ENCODE results near the gene CYBA.
A peak's percentile ranks its signal among the peaks of the same experiment; 100 is the strongest.

Gene CYBA

GRCh38 chr16:88650749-88651275 lies at the start of gene CYBA:
TSS of gene CYBA (minus strand) at chr16:88651053. CDS start at chr16:88651013, 40 bp downstream.
- peak; percentile 94 for DNase-seq (ENCODE audit: low spot score)

- no peak for DNase-seq (ENCODE audit: low spot score)
Observed at GRCh38 chr16:88700322-88700635, 49.4 kb upstream of the CYBA start.

GRCh38 chr16:88699180-88699579 lies 48.3 kb upstream of the CYBA start:
- no peak for DNase-seq (ENCODE audit: low spot score)

GRCh38 chr16:88698646-88699045 lies 47.8 kb upstream of the CYBA start:
- no peak for DNase-seq (ENCODE audit: low spot score)

- peak; percentile 78 for DNase-seq (ENCODE audit: low spot score)
Observed at GRCh38 chr16:88697831-88698615, 47.2 kb upstream of the CYBA start.

- no peak for DNase-seq (ENCODE audit: low spot score)
Observed at GRCh38 chr16:88697116-88697830, 46.4 kb upstream of the CYBA start.

DNA sequence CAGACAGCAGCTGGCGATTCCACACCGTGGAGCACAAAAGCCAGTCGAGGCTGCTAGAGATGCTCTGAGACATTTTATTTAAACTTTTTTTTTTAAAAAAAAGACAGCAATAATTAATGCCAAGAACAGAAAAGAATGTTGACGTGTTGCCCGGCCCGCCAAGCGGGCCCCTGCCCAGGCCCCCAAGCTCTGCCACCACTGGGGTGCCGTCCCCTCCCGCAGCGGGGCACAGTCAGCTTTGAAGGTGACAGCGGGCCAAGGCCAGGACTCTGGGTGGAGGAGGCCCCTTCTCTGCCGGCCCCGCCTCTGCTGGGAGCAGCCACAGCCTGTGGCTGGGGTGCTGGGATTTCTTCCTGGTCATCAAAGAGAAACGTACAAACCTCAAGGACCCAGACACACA lies 45.6 kb upstream of the CYBA start:
- DNase-seq (ENCODE audit: low spot score), result no peak

GRCh38 chr16:88695753-88696152 lies 44.9 kb upstream of the CYBA start:
- DNase-seq (ENCODE audit: low spot score), result no peak

- no peak for DNase-seq (ENCODE audit: low spot score)
Observed at GRCh38 chr16:88695218-88695617, 44.4 kb upstream of the CYBA start.

- DNase-seq (ENCODE audit: low spot score), result no peak
Observed at GRCh38 chr16:88694221-88695087, 43.6 kb upstream of the CYBA start.

GRCh38 chr16:88693420-88694177 lies 42.7 kb upstream of the CYBA start:
- no peak for DNase-seq (ENCODE audit: low spot score)

GRCh38 chr16:88692861-88693260 lies 42.0 kb upstream of the CYBA start:
- DNase-seq (ENCODE audit: low spot score), result no peak

DNA sequence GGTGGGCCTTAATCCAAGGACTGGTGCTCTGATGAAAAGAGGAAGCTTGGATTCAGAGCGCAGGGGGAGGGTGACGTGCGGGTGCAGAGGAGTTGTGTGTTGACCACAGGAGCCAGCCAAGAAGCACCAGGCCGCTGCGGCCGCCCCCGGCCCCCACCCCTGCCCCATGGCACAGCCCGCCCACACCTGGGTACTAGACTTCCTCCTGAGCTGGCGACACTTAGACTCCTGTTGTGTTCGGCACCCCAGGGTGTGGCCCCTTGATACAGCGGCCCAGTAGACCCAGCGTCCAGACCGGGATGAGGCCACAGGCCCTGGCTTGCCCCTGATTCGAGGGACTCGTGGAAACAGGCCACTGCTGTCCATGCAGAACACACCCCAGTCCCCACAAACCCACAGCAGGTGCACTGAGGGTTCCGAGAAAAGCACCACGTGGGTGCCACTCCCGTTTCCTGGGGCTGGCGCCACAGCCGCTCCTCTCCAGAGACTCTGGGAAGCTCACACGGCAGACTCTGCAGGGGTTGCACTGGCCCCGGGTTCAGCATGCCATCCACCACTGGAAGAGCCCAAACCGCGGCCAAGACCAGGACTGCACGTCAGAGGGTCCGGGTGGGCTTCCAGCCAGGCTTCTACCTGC lies 41.2 kb upstream of the CYBA start:
- DNase-seq (ENCODE audit: low spot score), result no peak

GRCh38 chr16:88691129-88691813 lies 40.4 kb upstream of the CYBA start:
- no peak for DNase-seq (ENCODE audit: low spot score)

DNA sequence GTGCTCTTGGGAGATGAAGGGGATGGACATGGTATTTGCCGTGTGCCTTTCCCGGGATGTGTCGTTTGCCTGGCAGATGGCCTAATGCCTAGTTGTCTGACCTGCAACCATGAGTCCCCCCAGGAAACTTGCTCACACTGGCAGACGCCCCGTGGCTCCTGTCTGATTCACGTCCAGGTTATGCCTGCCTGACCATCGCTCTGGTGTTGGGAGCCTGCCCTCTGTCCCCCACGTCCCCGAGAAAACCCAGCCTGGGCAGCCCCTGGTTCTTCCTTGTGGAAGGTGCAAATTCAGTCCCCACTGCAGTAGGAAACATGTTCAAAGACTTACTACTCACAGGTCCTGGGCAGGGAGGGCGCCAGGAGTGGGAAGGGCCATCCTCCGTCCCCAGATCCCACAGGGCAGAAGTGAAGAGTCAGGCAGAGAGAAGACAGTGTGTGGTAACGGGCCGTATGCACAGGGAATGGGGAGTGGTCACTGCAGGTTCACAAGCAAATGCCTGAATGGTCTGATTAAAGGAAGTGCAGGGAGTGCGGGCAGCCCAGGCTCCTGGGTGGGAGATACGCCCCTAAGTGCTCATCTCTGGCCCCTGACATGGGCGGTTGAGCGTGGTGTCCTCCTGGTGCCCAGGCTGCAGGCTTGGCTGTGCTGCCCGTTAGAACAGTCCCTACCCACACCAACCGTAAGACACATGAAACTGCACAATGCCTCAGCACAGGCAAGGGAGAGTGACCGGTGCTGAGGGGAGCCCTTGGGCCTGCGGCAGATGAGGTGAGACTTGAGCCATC lies 39.7 kb upstream of the CYBA start:
- no peak for DNase-seq (ENCODE audit: low spot score)

- peak; percentile 69 for DNase-seq (ENCODE audit: low spot score)
Observed at GRCh38 chr16:88688013-88688778, 37.3 kb upstream of the CYBA start.

GRCh38 chr16:88687676-88688012 lies 36.8 kb upstream of the CYBA start:
- DNase-seq (ENCODE audit: low spot score), result no peak

- DNase-seq (ENCODE audit: low spot score), result no peak
Observed at GRCh38 chr16:88687254-88687576, 36.4 kb upstream of the CYBA start.

All from iPS-NIHi11 (cell line).